Astrocyte (in vitro differentiated cells and primary cell): ENCODE results near the gene TUBGCP4. TPM values are rescaled to one million over a fixed set of nuclear protein-coding genes. Genes with fewer than 3 reads are reported as not detected.

ENCODE experiments used
- DNase-seq: peaks from one replicate; pipeline ENCODE4 v3.0.0-alpha.2; 2010; ENCODE audit warnings: low read depth
- FAIRE-seq: peaks from 2 replicates; lab custom pipeline; 2011; peaks lifted over from hg19 to GRCh38; lab: Jason Lieb, UNC
- H2AFZ ChIP-seq: 2 replicates; pipeline ENCODE4 v1.6.0; 2012; ENCODE audit warnings: low read depth, low read length, inconsistent platforms
- H3K27ac ChIP-seq: 2 replicates; pipeline ENCODE4 v1.5.1; 2011; ENCODE audit warnings: low read depth, low read length, inconsistent platforms
- H3K27me3 ChIP-seq: 2 replicates; pipeline ENCODE4 v1.6.0; 2011; ENCODE audit warnings: low read length, inconsistent platforms; ENCODE audit not compliant: insufficient read depth
- H3K36me3 ChIP-seq: 2 replicates; pipeline ENCODE4 v1.5.1; 2011; ENCODE audit warnings: low read length, inconsistent platforms; ENCODE audit not compliant: insufficient read depth
- H3K4me1 ChIP-seq: 2 replicates; pipeline ENCODE4 v1.5.1; 2011; ENCODE audit warnings: low read length, inconsistent platforms; ENCODE audit not compliant: insufficient read depth
- H3K4me2 ChIP-seq: 2 replicates; pipeline ENCODE4 v1.6.0; 2012; ENCODE audit warnings: low read length, inconsistent platforms
- H3K4me3 ChIP-seq: 2 replicates; pipeline ENCODE4 v1.5.1; 2011; ENCODE audit warnings: low read depth, mild to moderate bottlenecking, low read length, inconsistent platforms; ENCODE audit not compliant: insufficient read depth
- H3K79me2 ChIP-seq: 2 replicates; pipeline ENCODE4 v1.6.0; 2012; ENCODE audit warnings: mild to moderate bottlenecking, low read length, inconsistent platforms; ENCODE audit not compliant: insufficient read depth
- H3K9ac ChIP-seq: 2 replicates; pipeline ENCODE4 v1.6.0; 2012; ENCODE audit warnings: mild to moderate bottlenecking, low read length, inconsistent platforms
- H3K9me3 ChIP-seq: 2 replicates; pipeline ENCODE4 v1.5.1; 2012; ENCODE audit warnings: low read depth, mild to moderate bottlenecking, low read length, inconsistent platforms; ENCODE audit not compliant: insufficient read depth
- H4K20me1 ChIP-seq: 2 replicates; pipeline ENCODE4 v1.6.0; 2012; ENCODE audit warnings: low read length, inconsistent platforms; ENCODE audit not compliant: insufficient read depth
- H3K27ac Mint-ChIP-seq: one replicate; pipeline ENCODE4 v1.8.0; 2021; ENCODE audit warnings: mild to moderate bottlenecking, mixed read lengths; ENCODE audit not compliant: unreplicated experiment
- H3K27me3 Mint-ChIP-seq: one replicate; pipeline ENCODE4 v1.8.0; 2021; ENCODE audit warnings: low read depth, mixed read lengths; ENCODE audit not compliant: unreplicated experiment
- H3K36me3 Mint-ChIP-seq: one replicate; pipeline ENCODE4 v1.8.0; 2021; ENCODE audit warnings: low read depth, mixed read lengths; ENCODE audit not compliant: unreplicated experiment
- H3K4me1 Mint-ChIP-seq: one replicate; pipeline ENCODE4 v1.8.0; 2021; ENCODE audit warnings: low read depth, mixed read lengths; ENCODE audit not compliant: unreplicated experiment
- H3K4me3 Mint-ChIP-seq: one replicate; pipeline ENCODE4 v1.8.0; 2021; ENCODE audit warnings: mild to moderate bottlenecking, moderate library complexity, mixed read lengths; ENCODE audit not compliant: unreplicated experiment
- H3K9me3 Mint-ChIP-seq: one replicate; pipeline ENCODE4 v1.8.0; 2021; ENCODE audit warnings: mild to moderate bottlenecking, mixed read lengths; ENCODE audit not compliant: unreplicated experiment
- CTCF ChIP-seq: IDR thresholded peaks from 2 replicates; pipeline ENCODE4 v1.5.1; 2011; ENCODE audit warnings: low read depth, mild to moderate bottlenecking, inconsistent platforms, low read length, moderate library complexity; ENCODE audit not compliant: insufficient read depth
- EZH2 ChIP-seq: IDR thresholded peaks from 2 replicates; pipeline ENCODE4 v1.6.1; 2012; ENCODE audit warnings: mild to moderate bottlenecking, low read length, inconsistent platforms; ENCODE audit not compliant: insufficient read depth
- total RNA-seq: library from RNA; stranded (reverse); gene quantifications from 2 replicates; pipeline ENCODE4 v1.2.1, GENCODE V29; 2021

Gene TUBGCP4
- total RNA-seq, 1 donor from 2014 or later, result 12.0 TPM

- peaks cover 75% of the 10 kb centered on the region for H3K36me3 ChIP-seq
- no peaks in the 10 kb centered on the region for H3K4me1 ChIP-seq
- Mint-ChIP-seq H3K9me3 (no peaks in the 10 kb centered on the region), H3K27ac (no peak overlapping the region), H3K36me3 (peaks cover 37% of the 10 kb centered on the region), H3K4me1 (peaks cover 8% of the 10 kb centered on the region), H3K4me3 (no peak overlapping the region), H3K27me3 (no peaks in the 10 kb centered on the region)
- FAIRE-seq (no peak), DNase-seq (no peak)
- peaks cover 22% of the 10 kb centered on the region for H4K20me1 ChIP-seq
- H3K9me3 ChIP-seq, result no peaks in the 10 kb centered on the region
- no peaks in the 10 kb centered on the region for H3K79me2 ChIP-seq
- no peaks in the 10 kb centered on the region for H3K27me3 ChIP-seq
- H2AFZ ChIP-seq, result no peak overlapping the region
- no peak overlapping the region for H3K9ac ChIP-seq
- no peak overlapping the region for H3K4me3 ChIP-seq
- H3K4me2 ChIP-seq, result no peak overlapping the region
- H3K27ac ChIP-seq, result no peak overlapping the region
- TF ChIP-seq CTCF, result no peak
- TF ChIP-seq EZH2, result no peak
These were observed 35.3 kb downstream of the TUBGCP4 start for GRCh38 chr15:43406189-43406588.

GRCh38 chr15:43406808-43407207, 35.9 kb downstream of the TUBGCP4 start:
- Mint-ChIP-seq H3K27me3 (no peaks in the 10 kb centered on the region), H3K4me3 (no peak overlapping the region), H3K4me1 (peaks cover 8% of the 10 kb centered on the region), H3K36me3 (peaks cover 35% of the 10 kb centered on the region), H3K27ac (no peak overlapping the region), H3K9me3 (no peaks in the 10 kb centered on the region)
- no peaks in the 10 kb centered on the region for H3K4me1 ChIP-seq
- H3K9ac ChIP-seq, result no peak overlapping the region
- no peaks in the 10 kb centered on the region for H3K27me3 ChIP-seq
- no peak for DNase-seq
- no peak overlapping the region for H3K27ac ChIP-seq
- TF ChIP-seq CTCF (no peak), EZH2 (no peak)
- H3K4me2 ChIP-seq, result no peak overlapping the region
- H3K4me3 ChIP-seq, result no peak overlapping the region
- H3K79me2 ChIP-seq, result no peaks in the 10 kb centered on the region
- peaks cover 23% of the 10 kb centered on the region for H4K20me1 ChIP-seq
- no peak overlapping the region for H2AFZ ChIP-seq
- no peaks in the 10 kb centered on the region for H3K9me3 ChIP-seq
- FAIRE-seq, result no peak
- H3K36me3 ChIP-seq, result peaks cover 71% of the 10 kb centered on the region

- Histone ChIP-seq H4K20me1 (peaks cover 24% of the 10 kb centered on the region), H2AFZ (no peak overlapping the region), H3K9me3 (no peaks in the 10 kb centered on the region), H3K4me1 (no peaks in the 10 kb centered on the region), H3K4me2 (no peak overlapping the region), H3K36me3 (peaks cover 76% of the 10 kb centered on the region), H3K9ac (no peak overlapping the region), H3K79me2 (no peaks in the 10 kb centered on the region), H3K27ac (no peak overlapping the region), H3K4me3 (no peak overlapping the region), H3K27me3 (no peaks in the 10 kb centered on the region)
- no peaks in the 10 kb centered on the region for H3K9me3 Mint-ChIP-seq
- DNase-seq (no peak), FAIRE-seq (no peak)
- no peak for TF ChIP-seq CTCF
- TF ChIP-seq EZH2, result no peak
- peaks cover 10% of the 10 kb centered on the region for H3K4me1 Mint-ChIP-seq
- peaks cover 38% of the 10 kb centered on the region for H3K36me3 Mint-ChIP-seq
- H3K27ac Mint-ChIP-seq, result no peak overlapping the region
- no peaks in the 10 kb centered on the region for H3K27me3 Mint-ChIP-seq
- no peak overlapping the region for H3K4me3 Mint-ChIP-seq
These were observed 37.9 kb downstream of the TUBGCP4 start for GRCh38 chr15:43408789-43409188.
